ENCODE data around the gene CHST15. TPM values are rescaled to one million over a fixed set of nuclear protein-coding genes. Genes with fewer than 3 reads are reported as not detected.

Gene CHST15
- total RNA-seq, 1 donor from 2014 or later, result 18.3 TPM

DNA sequence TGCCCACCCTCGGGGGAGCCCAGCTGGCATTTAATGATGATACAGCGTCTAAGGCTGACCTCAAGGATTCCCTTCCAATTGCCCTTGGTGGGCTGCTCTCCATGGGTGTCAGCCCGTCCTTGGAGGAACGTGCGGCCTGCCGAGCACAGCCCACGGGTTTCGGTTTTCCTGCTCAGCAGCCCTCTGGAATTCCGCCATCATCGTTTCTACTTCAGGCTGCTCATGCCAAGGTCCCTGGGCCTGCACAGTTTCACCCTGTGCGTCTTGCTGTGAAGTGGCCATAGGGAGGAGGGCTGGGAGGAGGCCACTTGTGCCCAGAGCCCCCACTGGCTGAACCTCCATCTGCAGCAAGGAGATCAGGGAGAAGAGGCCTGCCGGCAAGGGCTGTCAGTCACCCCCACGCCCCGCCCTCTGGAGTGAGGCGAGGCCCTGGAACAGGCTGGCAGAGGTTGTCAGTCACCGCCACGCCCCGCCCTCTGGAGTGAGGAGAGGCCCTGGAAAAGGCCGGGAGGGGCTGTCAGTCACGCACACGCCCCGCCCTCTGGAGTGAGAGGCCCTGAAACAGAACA, 82.8 kb downstream of the CHST15 start:
- peak; percentile 32 for DNase-seq

DNA sequence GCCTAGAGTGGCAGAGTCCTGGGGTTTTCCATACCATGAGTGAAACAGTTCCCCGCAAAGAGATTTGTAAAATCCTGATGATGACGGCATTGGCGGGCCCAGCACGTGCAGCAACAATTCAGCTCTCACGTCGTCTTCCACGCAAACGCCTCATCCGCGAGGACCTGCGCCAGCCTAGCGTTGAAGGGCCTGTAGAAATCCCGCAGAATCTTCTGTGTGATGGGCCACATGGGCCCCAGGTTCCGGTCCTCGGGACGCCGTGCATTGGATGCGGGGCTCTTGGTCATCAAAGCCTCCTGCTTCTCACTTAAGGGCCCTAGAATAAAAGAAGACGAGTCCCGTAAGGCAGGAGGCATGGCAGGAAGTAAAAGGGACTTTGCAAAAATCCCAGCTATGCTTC, 83.4 kb downstream of the CHST15 start:
- DNase-seq, result no peak

DNA sequence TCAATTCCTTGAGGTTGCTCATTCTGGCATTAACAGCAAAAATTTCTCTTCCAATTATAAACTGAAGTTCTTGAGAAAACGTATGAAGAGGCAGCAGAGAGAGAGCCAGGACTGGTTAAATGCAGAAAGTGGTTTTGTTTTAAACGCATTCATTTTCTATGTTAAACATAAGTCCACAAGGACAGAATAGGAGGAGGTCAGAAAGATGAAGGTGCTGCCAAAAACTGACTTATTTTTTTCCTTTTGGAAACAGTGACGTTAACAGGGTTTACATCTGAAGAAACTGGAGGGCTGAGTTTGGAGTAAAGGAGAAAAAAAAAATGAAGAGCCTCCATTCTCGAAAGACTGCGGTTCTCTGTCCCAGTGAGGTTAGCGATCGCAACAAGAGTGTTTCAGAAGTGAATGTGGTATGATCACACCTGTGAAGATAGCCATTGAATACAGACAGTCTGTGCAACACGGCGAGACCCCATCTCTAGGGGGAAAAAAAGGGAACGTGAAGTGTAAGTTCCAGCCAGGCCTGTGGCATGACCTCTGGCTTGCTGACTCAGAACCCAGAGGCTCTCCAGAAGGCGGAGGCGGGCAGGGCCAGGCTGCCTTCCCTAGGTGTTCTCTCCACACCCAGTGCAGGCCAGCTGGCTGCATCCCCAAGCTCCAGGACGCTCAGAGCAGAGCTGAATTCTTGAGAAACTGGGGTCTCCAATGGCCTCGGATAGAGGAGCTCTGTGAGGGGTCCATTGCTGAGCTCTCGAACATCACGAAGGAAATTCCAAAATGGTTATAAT, 84.0 kb downstream of the CHST15 start:
- peak; percentile 70 for DNase-seq

GRCh38 chr10:124008681-124009080, 84.7 kb downstream of the CHST15 start:
- DNase-seq, result peak; percentile 48

DNA sequence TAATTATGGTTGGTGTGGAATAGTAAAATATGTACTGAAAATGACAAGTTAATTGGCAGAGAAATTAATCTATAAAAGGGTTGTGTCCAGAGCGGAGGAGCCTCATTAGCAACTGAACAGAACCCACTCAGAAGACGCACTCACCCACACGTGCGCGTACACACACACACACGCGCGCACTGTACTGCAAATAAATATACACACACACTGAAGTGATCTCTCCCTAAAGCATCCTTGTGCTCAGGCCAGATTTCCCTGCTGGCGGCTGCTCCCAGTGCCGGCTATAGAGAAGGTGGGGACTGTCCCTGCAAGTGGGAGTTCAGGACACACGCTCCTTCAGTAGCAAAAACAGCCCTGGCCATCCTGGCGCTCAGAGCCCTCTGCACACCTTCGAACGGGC, 85.2 kb downstream of the CHST15 start:
- DNase-seq, result peak; percentile 21

- DNase-seq, result no peak
These were observed 85.6 kb downstream of the CHST15 start for GRCh38 chr10:124007773-124008145.

DNA sequence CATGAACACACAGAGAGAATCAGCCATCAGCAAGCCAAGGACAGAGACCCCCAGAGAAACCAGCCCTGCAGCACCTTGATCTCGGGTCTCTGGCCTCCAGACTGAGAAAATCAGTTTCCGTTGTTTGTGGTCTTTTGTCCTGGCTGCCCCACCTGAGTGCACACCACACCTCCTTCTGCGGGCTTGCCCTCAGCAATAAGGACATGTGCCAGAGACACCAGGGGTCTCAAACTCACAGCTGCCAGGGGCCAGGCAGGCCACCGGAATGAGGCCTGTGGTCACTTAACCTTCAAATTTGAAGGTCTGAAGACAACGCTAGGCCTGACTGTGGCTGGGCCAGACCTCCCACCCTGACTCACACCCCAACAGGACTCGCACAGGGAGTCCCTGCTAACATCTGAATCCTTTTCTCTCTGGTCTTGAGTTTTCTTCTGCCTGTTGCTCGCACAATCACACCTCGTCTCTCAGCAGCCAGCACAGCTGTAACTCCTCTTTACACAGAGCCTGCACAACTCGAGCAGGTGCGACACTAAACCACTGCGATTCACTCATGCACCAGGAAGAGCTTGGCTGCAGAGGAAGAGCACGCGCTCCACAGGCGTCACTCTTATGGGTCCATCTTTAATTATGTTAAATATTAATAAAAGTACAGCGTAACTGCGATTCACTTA, 86.2 kb downstream of the CHST15 start:
- peak; percentile 47 for DNase-seq

DNA sequence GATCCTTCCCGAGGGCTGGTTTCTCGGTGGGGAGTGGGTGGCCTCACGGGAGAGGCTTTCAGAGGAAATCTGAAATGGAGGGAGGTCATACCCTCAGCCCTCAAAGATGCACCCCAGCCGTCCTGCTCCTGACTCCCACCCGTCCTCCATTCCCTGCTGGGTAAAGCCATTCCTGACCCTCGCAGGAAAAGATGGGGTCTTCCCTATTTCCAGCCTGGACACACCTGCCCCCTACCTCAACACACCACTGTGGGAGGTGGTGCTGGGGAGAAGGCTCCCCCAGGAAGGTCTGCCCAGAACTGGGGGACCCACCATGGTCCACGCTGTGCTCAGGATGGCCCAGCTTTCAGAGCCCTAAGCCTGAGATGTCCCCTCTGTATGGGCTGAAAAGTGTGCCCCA, 86.9 kb downstream of the CHST15 start:
- no peak for DNase-seq

DNA sequence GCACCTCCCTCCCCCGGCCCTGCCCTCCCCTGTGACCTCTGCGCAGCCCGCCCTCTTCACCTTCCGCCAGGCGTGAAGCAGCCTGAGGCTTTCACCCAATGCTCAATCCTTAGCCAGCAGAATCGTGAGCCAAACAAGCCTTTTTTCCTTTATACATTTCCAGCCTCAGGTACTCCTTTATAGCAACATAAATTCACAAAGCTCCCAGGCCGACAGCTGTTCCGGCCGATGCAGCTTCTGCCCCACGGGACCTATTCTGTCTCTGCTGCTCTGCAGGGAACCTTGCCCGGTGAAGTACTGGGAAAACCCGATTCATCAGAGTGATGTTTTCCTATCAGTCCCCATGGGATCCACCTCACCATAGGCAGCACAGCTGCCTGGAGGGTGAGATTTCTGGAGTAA, 87.4 kb downstream of the CHST15 start:
- DNase-seq, result no peak

- DNase-seq, result no peak
These were observed 88.3 kb downstream of the CHST15 start for GRCh38 chr10:124005091-124005490.

DNA sequence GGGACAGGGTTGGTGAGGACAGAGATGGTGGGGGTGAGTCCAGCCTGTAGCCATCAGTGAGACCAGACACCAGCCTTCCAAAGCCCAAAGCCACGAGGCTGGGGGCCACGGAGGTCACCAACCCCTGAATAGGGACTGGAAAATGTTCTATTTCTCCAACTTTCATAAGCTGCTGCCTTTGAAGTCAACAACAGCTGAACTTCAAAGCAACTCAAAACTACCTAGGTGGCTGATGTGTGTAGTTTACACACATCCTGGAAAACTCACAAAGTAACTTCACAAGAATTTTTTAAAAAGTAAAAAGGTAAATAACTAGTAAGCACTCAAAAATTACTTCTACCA, 88.8 kb downstream of the CHST15 start:
- DNase-seq, result no peak

GRCh38 chr10:124003871-124004662, 89.3 kb downstream of the CHST15 start:
- DNase-seq, result no peak

DNA sequence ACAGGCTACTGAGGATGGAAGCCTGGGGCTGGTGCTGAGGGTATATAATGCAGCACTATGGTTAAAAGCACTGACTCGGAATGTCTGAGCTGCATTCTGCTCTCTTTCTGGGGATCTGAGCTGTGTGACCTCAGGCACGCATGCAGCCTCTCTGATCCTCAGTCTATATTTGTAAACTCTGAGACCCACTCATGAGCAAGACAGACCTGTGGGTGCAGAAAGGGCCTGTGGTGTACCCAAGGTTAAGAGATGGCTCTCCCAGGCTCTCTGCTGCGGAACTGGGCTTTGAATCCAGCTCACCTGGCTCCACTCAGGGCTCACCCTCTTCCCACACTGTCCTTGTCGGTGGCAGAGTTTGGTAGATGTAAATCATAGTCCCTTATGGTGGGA, 89.9 kb downstream of the CHST15 start:
- DNase-seq, result no peak

DNA sequence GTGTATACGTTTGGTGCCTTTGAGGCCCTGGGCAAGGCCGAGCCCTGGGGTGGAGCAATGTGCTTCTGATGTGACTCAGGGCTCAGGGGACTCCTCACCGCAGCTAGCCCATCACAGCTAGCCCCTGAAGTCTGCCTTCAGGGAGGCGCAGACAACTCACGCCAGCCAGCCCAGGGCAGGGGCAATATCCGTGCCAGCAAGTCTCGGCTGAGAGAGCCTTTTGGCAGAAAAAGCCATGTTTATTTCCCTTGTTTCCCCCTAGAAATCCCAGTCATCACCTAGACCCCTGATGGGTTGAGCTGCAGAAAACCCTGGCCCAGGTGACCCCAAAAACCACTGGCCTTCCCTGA, 90.4 kb downstream of the CHST15 start:
- no peak for DNase-seq

DNA sequence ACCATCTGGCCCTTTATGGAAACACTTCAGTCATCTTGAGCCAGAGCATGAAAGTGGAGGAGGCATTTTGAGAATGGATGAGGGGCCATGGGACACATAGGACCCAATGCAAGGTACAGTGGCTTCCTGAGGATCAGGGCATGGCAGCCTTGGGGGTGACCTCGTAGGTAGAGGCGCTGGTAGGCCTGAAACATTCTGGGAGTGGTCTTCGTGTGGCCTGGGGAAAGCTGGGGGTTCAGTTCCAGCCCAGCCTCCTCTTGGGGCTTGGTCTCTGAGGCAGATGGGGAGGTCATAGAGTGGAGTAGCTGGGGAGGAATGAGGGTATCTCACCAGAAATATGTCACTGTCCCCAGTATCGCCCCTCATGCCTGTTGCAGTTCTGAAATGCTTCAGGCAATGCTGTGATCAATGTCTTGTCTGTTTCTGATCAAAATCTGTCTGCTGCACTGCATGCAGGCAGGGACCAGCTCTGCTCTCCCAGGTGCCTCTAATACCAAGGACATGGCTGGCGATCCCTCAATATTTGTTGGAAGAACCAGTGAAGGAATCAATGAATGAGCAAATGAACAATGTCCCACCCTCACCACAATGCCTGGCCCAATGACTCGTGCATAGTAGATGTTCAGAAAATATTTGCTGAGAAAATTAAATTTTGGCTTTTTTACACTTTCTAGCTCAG, 90.9 kb downstream of the CHST15 start:
- DNase-seq, result no peak

DNA sequence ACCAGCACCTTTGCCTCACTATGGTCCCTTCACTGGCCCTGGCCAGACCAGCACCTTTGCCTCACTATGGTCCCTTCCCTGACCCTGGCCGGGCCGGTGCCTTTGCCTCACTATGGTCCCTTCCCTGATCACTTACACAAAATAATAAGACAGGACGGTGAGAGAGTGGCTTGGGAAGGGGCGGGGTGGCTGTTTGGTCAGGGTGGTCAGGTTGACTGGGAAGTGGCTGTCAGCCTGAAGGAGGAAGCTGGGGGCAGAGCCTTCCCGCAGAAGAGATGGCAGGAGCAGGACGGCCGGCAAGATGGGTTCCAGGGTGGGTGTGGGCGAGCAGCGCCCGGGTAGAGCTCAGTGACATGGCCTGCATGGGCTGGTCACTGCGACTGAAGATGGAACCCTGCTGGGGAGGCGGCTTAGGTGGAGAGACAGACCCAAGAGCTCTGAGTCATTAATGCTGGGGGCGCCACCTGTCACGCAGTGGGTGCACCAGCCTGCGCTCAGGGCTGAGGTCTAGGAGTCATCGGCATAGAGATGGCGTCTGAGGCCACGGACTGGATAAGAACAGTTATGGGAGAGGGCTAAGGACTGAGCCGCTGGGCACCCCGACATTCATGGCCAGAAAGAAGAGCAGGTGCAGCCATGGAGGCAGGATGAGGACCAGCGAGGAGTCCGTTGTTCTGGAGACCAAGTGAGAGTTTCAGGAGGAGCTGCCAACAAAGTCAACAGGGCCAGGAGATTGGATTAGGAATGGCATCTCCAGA, 91.8 kb downstream of the CHST15 start:
- DNase-seq, result no peak

DNA sequence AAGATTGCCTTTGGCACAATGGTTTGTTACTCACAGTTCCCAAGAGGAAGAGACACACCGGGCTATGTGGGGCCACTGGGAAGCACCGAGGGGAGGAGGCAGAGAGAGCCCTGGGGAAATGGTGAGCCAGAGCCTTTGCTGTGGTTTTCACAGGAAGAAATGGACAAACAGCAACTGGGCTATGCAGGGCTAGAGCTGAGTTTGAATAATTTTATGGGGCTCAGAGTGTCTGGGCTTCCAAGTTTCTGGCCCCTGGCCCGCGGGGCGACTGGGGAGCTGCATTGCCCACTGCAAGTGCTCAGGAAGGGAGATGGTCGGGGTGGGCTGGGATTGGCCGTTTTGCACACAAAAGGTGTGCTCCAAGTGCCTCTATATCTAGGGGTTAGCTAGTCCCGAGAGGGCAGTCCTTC, 92.6 kb downstream of the CHST15 start:
- no peak for DNase-seq

- DNase-seq, result no peak
These were observed 93.3 kb downstream of the CHST15 start for GRCh38 chr10:123999956-124000615.

DNA sequence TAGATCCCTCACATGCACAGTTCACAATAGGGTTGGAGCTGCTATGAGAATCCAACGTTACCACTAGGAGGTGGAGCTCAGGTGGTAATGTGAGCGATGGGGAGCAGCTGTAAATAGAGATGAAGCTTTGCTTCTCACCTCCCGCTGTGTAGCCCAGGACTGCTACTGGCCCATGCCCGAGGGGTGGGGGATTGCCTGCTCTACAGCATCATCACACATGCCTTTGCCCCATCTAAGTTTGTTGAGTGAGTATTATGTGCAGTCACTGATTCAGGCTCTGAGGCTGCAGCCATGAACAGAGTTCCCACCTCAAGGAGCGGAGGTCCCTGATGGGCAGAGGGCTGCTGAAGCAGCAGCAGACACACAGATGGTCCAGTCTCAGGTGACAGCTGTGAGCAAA, 94.1 kb downstream of the CHST15 start:
- DNase-seq, result no peak

- DNase-seq, result no peak
These were observed 94.9 kb downstream of the CHST15 start for GRCh38 chr10:123998197-123999141.

All from tongue (tissue), 2 donors.